ENCODE results near the gene IRS1.

Gene IRS1

DNA sequence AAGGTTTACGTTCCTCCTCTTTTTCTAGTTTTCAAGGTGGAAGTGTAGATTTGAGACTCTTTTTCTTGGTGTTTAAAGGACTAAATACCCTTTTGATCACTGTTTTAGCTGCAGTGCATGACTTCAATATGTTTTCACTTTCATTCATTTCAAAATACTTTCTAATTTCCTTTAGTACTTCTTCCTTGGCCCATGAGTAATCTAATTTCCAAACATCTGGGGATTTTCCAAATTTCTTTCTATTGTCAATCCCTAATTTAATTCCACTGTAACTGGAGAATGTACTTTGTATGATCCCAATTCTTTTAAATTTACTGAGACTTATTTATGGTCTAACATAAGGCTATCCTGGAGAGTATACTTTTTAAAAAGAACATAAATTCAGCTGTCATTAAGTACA is 32.4 kb upstream of the IRS1 start:
- TF ChIP-seq SIN3A (IDR thresholded peaks at IDR 0.05; ENCODE audit: borderline replicate concordance, insufficient read depth, low read length) (no peak), POLR2AphosphoS5 (IDR thresholded peaks at IDR 0.05; ENCODE audit: low read depth, low read length) (no peak), TAF1 (IDR thresholded peaks at IDR 0.05; ENCODE audit: borderline replicate concordance, insufficient read depth, low read length) (no peak), FOXP2 (optimal IDR thresholded peaks at IDR 0.05; ENCODE audit: borderline replicate concordance, extremely low read depth, extremely low read length, insufficient read depth) (no peak)
- TF ChIP-seq, protein P1, sequence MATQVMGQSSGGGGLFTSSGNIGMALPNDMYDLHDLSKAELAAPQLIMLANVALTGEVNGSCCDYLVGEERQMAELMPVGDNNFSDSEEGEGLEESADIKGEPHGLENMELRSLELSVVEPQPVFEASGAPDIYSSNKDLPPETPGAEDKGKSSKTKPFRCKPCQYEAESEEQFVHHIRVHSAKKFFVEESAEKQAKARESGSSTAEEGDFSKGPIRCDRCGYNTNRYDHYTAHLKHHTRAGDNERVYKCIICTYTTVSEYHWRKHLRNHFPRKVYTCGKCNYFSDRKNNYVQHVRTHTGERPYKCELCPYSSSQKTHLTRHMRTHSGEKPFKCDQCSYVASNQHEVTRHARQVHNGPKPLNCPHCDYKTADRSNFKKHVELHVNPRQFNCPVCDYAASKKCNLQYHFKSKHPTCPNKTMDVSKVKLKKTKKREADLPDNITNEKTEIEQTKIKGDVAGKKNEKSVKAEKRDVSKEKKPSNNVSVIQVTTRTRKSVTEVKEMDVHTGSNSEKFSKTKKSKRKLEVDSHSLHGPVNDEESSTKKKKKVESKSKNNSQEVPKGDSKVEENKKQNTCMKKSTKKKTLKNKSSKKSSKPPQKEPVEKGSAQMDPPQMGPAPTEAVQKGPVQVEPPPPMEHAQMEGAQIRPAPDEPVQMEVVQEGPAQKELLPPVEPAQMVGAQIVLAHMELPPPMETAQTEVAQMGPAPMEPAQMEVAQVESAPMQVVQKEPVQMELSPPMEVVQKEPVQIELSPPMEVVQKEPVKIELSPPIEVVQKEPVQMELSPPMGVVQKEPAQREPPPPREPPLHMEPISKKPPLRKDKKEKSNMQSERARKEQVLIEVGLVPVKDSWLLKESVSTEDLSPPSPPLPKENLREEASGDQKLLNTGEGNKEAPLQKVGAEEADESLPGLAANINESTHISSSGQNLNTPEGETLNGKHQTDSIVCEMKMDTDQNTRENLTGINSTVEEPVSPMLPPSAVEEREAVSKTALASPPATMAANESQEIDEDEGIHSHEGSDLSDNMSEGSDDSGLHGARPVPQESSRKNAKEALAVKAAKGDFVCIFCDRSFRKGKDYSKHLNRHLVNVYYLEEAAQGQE (IDR thresholded peaks at IDR 0.05; ENCODE audit: insufficient read depth in 1 of 2, low read depth in 2 of 2, low read length in 2 of 2) = no peak

DNA sequence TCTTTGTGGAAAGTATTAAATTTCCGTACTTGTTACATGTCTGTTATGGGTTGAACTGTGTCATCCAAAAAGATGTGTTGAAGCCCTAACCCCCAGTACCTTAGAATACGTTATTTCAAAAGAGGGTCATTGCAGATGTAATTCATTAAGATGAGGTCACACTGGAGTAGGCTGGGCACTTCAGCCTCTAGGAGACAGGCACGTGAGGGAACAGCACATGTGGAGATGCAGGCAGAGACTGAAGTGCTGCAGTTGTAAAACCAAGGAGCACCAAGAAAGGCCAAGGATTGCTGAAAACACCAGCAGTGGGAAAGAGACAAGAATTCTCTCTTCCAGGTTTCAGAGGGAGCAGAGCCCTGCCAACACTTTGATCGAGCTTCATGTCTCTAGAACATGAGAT is 31.6 kb upstream of the IRS1 start:
- TF ChIP-seq POLR2AphosphoS5 (IDR thresholded peaks at IDR 0.05; ENCODE audit: low read depth, low read length) (no peak), TAF1 (IDR thresholded peaks at IDR 0.05; ENCODE audit: borderline replicate concordance, insufficient read depth, low read length) (no peak), FOXP2 (optimal IDR thresholded peaks at IDR 0.05; ENCODE audit: borderline replicate concordance, extremely low read depth, extremely low read length, insufficient read depth) (no peak), SIN3A (IDR thresholded peaks at IDR 0.05; ENCODE audit: borderline replicate concordance, insufficient read depth, low read length) (no peak)
- TF ChIP-seq, protein P1 (IDR thresholded peaks at IDR 0.05; ENCODE audit: insufficient read depth in 1 of 2, low read depth in 2 of 2, low read length in 2 of 2) = no peak

DNA sequence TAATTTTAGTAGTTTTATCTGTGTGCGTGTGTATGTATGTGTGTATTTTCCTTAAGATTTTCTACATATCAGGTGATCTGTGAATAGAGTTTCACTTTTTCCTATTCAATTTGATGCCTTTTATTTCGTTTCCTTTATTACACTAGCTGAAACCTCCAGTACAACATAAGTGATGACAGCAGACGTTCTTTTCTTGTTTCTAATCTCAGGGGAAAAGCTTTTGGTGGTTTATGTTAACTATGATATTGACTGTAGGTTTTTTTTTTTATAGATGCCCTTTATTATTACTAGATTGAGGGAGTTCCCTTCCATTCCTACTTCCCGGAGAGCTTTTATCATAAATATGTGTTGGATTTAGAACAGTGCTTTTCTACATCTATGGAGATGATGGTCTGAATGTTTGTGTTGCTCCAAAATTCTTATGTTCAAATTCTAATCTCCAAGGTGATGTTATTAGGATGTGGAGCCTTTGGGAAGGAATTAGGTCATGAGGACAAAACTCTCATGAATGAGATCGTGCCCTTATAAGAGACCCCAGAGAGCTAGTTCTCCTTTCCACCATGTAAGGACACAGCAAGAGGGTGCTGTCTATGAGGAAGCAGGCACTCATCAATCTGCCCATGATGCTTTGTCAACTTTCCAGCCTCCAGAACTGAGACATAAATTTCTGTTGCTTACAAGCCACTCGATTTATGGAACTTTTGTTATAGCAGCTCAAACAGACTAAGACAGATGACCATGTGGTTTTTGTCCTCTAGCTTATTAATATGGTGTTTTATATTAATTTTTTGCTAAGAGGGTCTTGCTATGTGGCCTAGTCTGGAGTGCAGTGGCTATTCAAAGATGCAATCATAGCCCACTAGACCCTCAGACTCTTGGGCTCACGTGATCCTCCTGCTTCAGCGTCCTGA is 30.4 kb upstream of the IRS1 start:
- TF ChIP-seq, protein P1 (IDR thresholded peaks at IDR 0.05; ENCODE audit: insufficient read depth in 1 of 2, low read depth in 2 of 2, low read length in 2 of 2) = no peak
- TF ChIP-seq FOXP2 (optimal IDR thresholded peaks at IDR 0.05; ENCODE audit: borderline replicate concordance, extremely low read depth, extremely low read length, insufficient read depth) (no peak), TAF1 (IDR thresholded peaks at IDR 0.05; ENCODE audit: borderline replicate concordance, insufficient read depth, low read length) (no peak), SIN3A (IDR thresholded peaks at IDR 0.05; ENCODE audit: borderline replicate concordance, insufficient read depth, low read length) (no peak), POLR2AphosphoS5 (IDR thresholded peaks at IDR 0.05; ENCODE audit: low read depth, low read length) (no peak)

DNA sequence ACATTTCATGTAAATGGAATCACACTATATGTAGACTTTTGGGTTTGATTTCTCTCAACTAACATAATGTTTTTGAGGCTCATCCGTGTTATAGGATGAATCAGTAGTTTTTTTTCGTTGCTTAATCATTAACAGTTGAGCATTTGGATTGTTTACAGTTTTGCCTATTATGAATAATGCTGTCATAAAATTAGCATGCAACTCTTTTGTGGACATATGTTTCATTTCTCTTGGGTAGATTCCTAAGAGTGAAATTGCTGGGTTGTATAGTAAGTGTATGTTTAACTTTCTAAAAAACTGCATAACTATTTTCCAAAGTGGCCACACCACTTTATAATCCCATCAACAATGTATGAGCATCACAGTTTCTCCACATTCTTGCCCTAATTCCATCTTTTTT is 28.6 kb upstream of the IRS1 start:
- TF ChIP-seq TAF1 (IDR thresholded peaks at IDR 0.05; ENCODE audit: borderline replicate concordance, insufficient read depth, low read length) (no peak), POLR2AphosphoS5 (IDR thresholded peaks at IDR 0.05; ENCODE audit: low read depth, low read length) (no peak)
- TF ChIP-seq, protein P1 (IDR thresholded peaks at IDR 0.05; ENCODE audit: insufficient read depth in 1 of 2, low read depth in 2 of 2, low read length in 2 of 2) = no peak
